Adipose tissue (tissue), 3 donors: ENCODE results near the gene HAGHL. TPM values are rescaled to one million over a fixed set of nuclear protein-coding genes. Genes with fewer than 3 reads are reported as not detected.

Experiments used
- H3K27ac ChIP-seq: one replicate; pipeline ENCODE4 v1.5.1; 2013; ENCODE audit warnings: low read depth, low read length
- WGBS, 3 donors: extraction: QIAGEN DNeasy Blood & Tissue Kit; methylation state at CpG; one replicate each; pipeline ENCODE4 v1.1.7; 2013; 5-methylcytosine and 5-hydroxymethylcytosine counted together
- polyA plus RNA-seq, 3 donors: library from polyadenylated mRNA; stranded (reverse); fragments of 200-250 nt; gene quantifications; one replicate each; pipeline ENCODE4 v1.2.3, GENCODE V29; 2013
- donor health status: healthy with polysubstance abuse.
- donor health status: Bipolar disorder and iron deficiency.
- donor health status: healthy.

Gene HAGHL
- polyA plus RNA-seq, 3 donors, result 2.0 to 2.6 (median 2.5) TPM

- no peak overlapping the region for H3K27ac ChIP-seq
- 1 to 2% (median 1%) methylated on average over 42 to 80 of the region's 80 CpGs for WGBS, 3 donors
Measured at GRCh38 chr16:728131-728889, 1.4 kb downstream of the HAGHL start.

GRCh38 chr16:728890-729744, 2.2 kb downstream of the HAGHL start:
- 59 to 65% (median 64%) methylated on average over 49 to 55 of the region's 55 CpGs for WGBS, 3 donors
- no peak overlapping the region for H3K27ac ChIP-seq

GRCh38 chr16:729768-730665, 3.1 kb downstream of the HAGHL start:
- no peak overlapping the region for H3K27ac ChIP-seq
- 88 to 89% (median 89%) methylated on average over 35 to 37 of the region's 37 CpGs for WGBS, 3 donors

GRCh38 chr16:730666-731509, 4.0 kb downstream of the HAGHL start:
- 87 to 91% (median 88%) methylated on average over 21 to 22 of the region's 22 CpGs for whole genome bisulfite sequencing, 3 donors
- H3K27ac ChIP-seq, result no peak overlapping the region

- 91 to 96% (median 95%) methylated on average over 12 of the region's 12 CpGs for WGBS, 3 donors
Measured at GRCh38 chr16:732332-732731, 5.4 kb downstream of the HAGHL start.

GRCh38 chr16:732936-733335, 6.0 kb downstream of the HAGHL start:
- no peak overlapping the region for H3K27ac ChIP-seq
- 90 to 93% (median 91%) methylated on average over 13 of the region's 13 CpGs for WGBS, 3 donors

More at GRCh38 chr16:732332-732731, 5.4 kb downstream of the HAGHL start:
- no peak overlapping the region for H3K27ac ChIP-seq

- WGBS, 3 donors, result 79 to 86% (median 83%) methylated on average over 27 to 34 of the region's 34 CpGs
- H3K27ac ChIP-seq, result no peak overlapping the region
Measured at GRCh38 chr16:733382-734207, 6.7 kb downstream of the HAGHL start.

GRCh38 chr16:734208-734980, 7.5 kb downstream of the HAGHL start:
- WGBS, 3 donors, result 91 to 96% (median 94%) methylated on average over 49 of the region's 49 CpGs
- no peak overlapping the region for H3K27ac ChIP-seq

- H3K27ac ChIP-seq, result no peak overlapping the region
- WGBS, 3 donors, result 95 to 97% (median 95%) methylated on average over 22 to 25 of the region's 25 CpGs
Measured at GRCh38 chr16:734981-735881, 8.3 kb downstream of the HAGHL start.

- 87 to 89% (median 88%) methylated on average over 13 of the region's 13 CpGs for WGBS, 3 donors
Measured at GRCh38 chr16:735982-736453, 9.1 kb downstream of the HAGHL start.

GRCh38 chr16:736936-737481, 10.1 kb downstream of the HAGHL start:
- 93 to 96% (median 96%) methylated on average over 29 of the region's 29 CpGs for WGBS, 3 donors
- no peak overlapping the region for H3K27ac ChIP-seq

More at GRCh38 chr16:735982-736453, 9.1 kb downstream of the HAGHL start:
- no peak overlapping the region for H3K27ac ChIP-seq

- H3K27ac ChIP-seq, result no peak overlapping the region
- 39 to 49% (median 45%) methylated on average over 36 to 38 of the region's 38 CpGs for WGBS, 3 donors
Measured at GRCh38 chr16:739560-740458, 12.9 kb downstream of the HAGHL start.

- 0% methylated on average over 19 to 22 of the region's 22 CpGs for WGBS, 3 donors
Measured at GRCh38 chr16:740459-740763, 13.5 kb downstream of the HAGHL start.

More at GRCh38 chr16:740459-740763, 13.5 kb downstream of the HAGHL start:
- no peak overlapping the region for H3K27ac ChIP-seq
